GM23338 (cell line): Measurements from ENCODE around the gene PLIN5. TPM values are rescaled to one million over a fixed set of nuclear protein-coding genes. Genes with fewer than 3 reads are reported as not detected.

Experiments used
- ATAC-seq: fragments of 200-7000 bp; cut with Tn5 transposase; 3 replicates; pipeline ENCODE4 v1.9.1; 2020
- DNase-seq: peaks from one replicate; pipeline ENCODE4 v3.0.0-alpha.2; 2015; ENCODE audit warnings: low spot score
- H2AFZ ChIP-seq: fragments of 200-600 bp; sonication (generic); 2 replicates; pipeline ENCODE4 v1.8.0; 2016; ENCODE audit warnings: antibody characterized with exemption, mild to moderate bottlenecking, moderate library complexity
- H3F3A ChIP-seq: fragments of 200-600 bp; sonication (generic); replicated peaks from 2 replicates; pipeline ENCODE4 v1.8.0; 2017; ENCODE audit warnings: antibody characterized with exemption, mixed run types, low read depth
- H3K27ac ChIP-seq: fragments of 200-600 bp; sonication (generic); 2 replicates; pipeline ENCODE4 v1.6.1; 2016; ENCODE audit warnings: low read depth
- H3K27me3 ChIP-seq: fragments of 200-600 bp; sonication (generic); 2 replicates; pipeline ENCODE4 v1.8.0; 2016; ENCODE audit warnings: mild to moderate bottlenecking, mixed run types, moderate library complexity; ENCODE audit not compliant: insufficient read depth
- H3K36me3 ChIP-seq: fragments of 200-600 bp; sonication (generic); 2 replicates; pipeline ENCODE4 v1.8.0; 2016; ENCODE audit warnings: mild to moderate bottlenecking; ENCODE audit not compliant: insufficient read depth
- H3K4me1 ChIP-seq: fragments of 200-600 bp; sonication (generic); 2 replicates; pipeline ENCODE4 v1.8.0; 2016; ENCODE audit warnings: mild to moderate bottlenecking, moderate library complexity; ENCODE audit not compliant: insufficient read depth
- H3K4me2 ChIP-seq: fragments of 200-600 bp; sonication (generic); 2 replicates; pipeline ENCODE4 v1.7.1; 2017; ENCODE audit warnings: mixed run types
- H3K4me3 ChIP-seq: fragments of 200-600 bp; sonication (generic); 2 replicates; pipeline ENCODE4 v1.6.1; 2016; ENCODE audit warnings: mixed run types
- H3K79me2 ChIP-seq: fragments of 200-600 bp; sonication (generic); replicated peaks from 2 replicates; pipeline ENCODE4 v1.8.0; 2017; ENCODE audit warnings: mild to moderate bottlenecking; ENCODE audit not compliant: insufficient read depth
- H3K9me2 ChIP-seq: fragments of 200-600 bp; sonication (generic); 2 replicates; pipeline ENCODE4 v1.8.0; 2017; ENCODE audit not compliant: insufficient read depth
- H4K20me1 ChIP-seq: fragments of 200-600 bp; sonication (generic); replicated peaks from 2 replicates; pipeline ENCODE4 v1.8.0; 2017; ENCODE audit warnings: mild to moderate bottlenecking; ENCODE audit not compliant: insufficient read depth
- H3K27ac Mint-ChIP-seq: 2 replicates; pipeline ENCODE4 v1.8.0; 2020; ENCODE audit warnings: inconsistent platforms, mild to moderate bottlenecking, moderate library complexity, mixed read lengths
- H3K27me3 Mint-ChIP-seq: 3 replicates; pipeline ENCODE4 v1.8.0; 2022; ENCODE audit warnings: low read depth, mild to moderate bottlenecking, moderate library complexity, mixed read lengths, inconsistent platforms; ENCODE audit not compliant: insufficient read depth, poor library complexity
- H3K36me3 Mint-ChIP-seq: 3 replicates; pipeline ENCODE4 v1.8.0; 2021; ENCODE audit warnings: low read depth, mild to moderate bottlenecking, inconsistent platforms, moderate library complexity, mixed read lengths
- H3K4me1 Mint-ChIP-seq: 3 replicates; pipeline ENCODE4 v1.8.0; 2020; ENCODE audit warnings: mild to moderate bottlenecking, inconsistent platforms, mixed read lengths
- H3K4me3 Mint-ChIP-seq: 3 replicates; pipeline ENCODE4 v1.8.0; 2021; ENCODE audit warnings: moderate library complexity, mild to moderate bottlenecking, inconsistent platforms, mixed read lengths
- H3K9me3 Mint-ChIP-seq: 3 replicates; pipeline ENCODE4 v1.8.0; 2020; ENCODE audit warnings: moderate library complexity, mild to moderate bottlenecking, inconsistent platforms, mixed read lengths
- CREB1 ChIP-seq: fragments of 250-450 bp; sonication (Bioruptor Pico); IDR thresholded peaks from 2 replicates; pipeline ENCODE4 v1.5.0; 2020; ENCODE audit warnings: low read depth, mild to moderate bottlenecking, moderate library complexity
- EZH2 ChIP-seq: fragments of 200-600 bp; sonication (generic); IDR thresholded peaks from one replicate; pipeline ENCODE4 v1.8.0; 2017; ENCODE audit warnings: antibody characterized with exemption, mild to moderate bottlenecking, low read depth; ENCODE audit not compliant: unreplicated experiment
- EZH2phosphoT487 ChIP-seq: fragments of 200-600 bp; sonication (generic); IDR thresholded peaks from one replicate; pipeline ENCODE4 v1.8.1; 2018; ENCODE audit warnings: antibody characterized with exemption; ENCODE audit not compliant: unreplicated experiment
- JUNB ChIP-seq: IDR thresholded peaks from one replicate; pipeline ENCODE4 v1.6.1; 2016; ENCODE audit warnings: antibody characterized with exemption; ENCODE audit not compliant: unreplicated experiment
- NANOG ChIP-seq: IDR thresholded peaks from 2 replicates; pipeline ENCODE4 v1.6.1; 2016; ENCODE audit warnings: antibody characterized with exemption, borderline replicate concordance
- POLR2AphosphoS5 ChIP-seq: IDR thresholded peaks from 2 replicates; pipeline ENCODE4 v1.6.1; 2016; ENCODE audit warnings: antibody characterized with exemption, low read depth
- STAT1 ChIP-seq: IDR thresholded peaks from one replicate; pipeline ENCODE4 v1.6.1; 2016; ENCODE audit warnings: antibody characterized with exemption; ENCODE audit not compliant: unreplicated experiment
- ZNF114 ChIP-seq: fragments of 250-450 bp; sonication (Bioruptor Pico); IDR thresholded peaks from 2 replicates; pipeline ENCODE4 v1.5.0; 2020; ENCODE audit warnings: mild to moderate bottlenecking, moderate library complexity
- ZNF331 ChIP-seq: fragments of 250-450 bp; sonication (Bioruptor Pico); IDR thresholded peaks from 2 replicates; pipeline ENCODE4 v1.5.0; 2020; ENCODE audit warnings: low read depth, mild to moderate bottlenecking, moderate library complexity
- polyA plus RNA-seq: library from polyadenylated mRNA; unstranded; fragments of >200 nt; fragmentation: Nextera tagmentation; extraction: Ambion mirVana; gene quantifications from 2 replicates; pipeline ENCODE4 v1.2.1, GENCODE V29; 2016
- total RNA-seq: library from RNA; depleted of rRNA; stranded (reverse); fragments of >200 nt; shearing (Covaris generic); gene quantifications from 2 replicates; pipeline ENCODE4 v1.2.3, GENCODE V29; 2014
- TF ChIP-seq, protein P1 (sequence below): IDR thresholded peaks from 2 replicates; pipeline ENCODE4 v1.6.1; 2016; ENCODE audit warnings: antibody characterized with exemption
- TF ChIP-seq, protein P2 (sequence below): fragments of 250-450 bp; sonication (Bioruptor Pico); IDR thresholded peaks from 2 replicates; pipeline ENCODE4 v1.5.0; 2020; ENCODE audit warnings: mild to moderate bottlenecking, moderate library complexity
- TF ChIP-seq, protein P3 (sequence below), 2 experiments: fragments of 200-600 bp in 1 of 2; sonication (generic) in 1 of 2; conservative IDR thresholded peaks; 2 replicates each; pipeline versions ENCODE4 v1.5.1 to v1.6.1; 2016 to 2017; ENCODE audit warnings: antibody characterized with exemption in 2 of 2, low read depth in 2 of 2, mild to moderate bottlenecking in 2 of 2, moderate library complexity in 1 of 2
- TF ChIP-seq, protein P4 (sequence below): IDR thresholded peaks from one replicate; pipeline ENCODE4 v1.6.1; 2018; ENCODE audit warnings: antibody characterized with exemption; ENCODE audit not compliant: unreplicated experiment

PLIN5 gene
- total and polyA plus RNA-seq, 2 experiments from 2014 or later = 1.9 to 3.5 TPM

DNA sequence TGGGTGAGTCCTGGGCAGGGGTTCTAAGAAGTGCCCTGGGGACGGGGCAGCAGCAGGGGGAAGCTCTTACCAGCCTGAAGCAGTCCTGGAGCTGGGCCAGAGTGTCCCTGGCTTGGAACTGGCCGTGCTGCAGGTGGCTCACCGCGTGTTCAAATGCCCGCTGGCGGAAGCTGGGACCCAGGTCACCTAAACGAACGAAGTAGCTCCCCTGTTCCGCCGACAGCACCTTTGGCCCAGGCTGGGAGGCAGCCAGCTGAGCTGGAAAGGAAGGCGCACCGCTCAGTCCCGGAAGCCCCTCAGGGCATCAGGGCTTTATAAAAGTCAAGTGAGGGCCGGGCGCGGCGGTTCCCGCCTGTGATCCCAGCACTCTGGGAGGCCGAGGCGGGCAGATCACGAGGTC is 26.3 kb downstream of the PLIN5 start:
- Mint-ChIP-seq H3K27me3 (peaks cover 29% of the 10 kb centered on the region), H3K9me3 (no peaks in the 10 kb centered on the region; the same call in 2 of the 3 replicates), H3K4me1 (no peaks in the 10 kb centered on the region), H3K36me3 (peaks cover 5% of the 10 kb centered on the region), H3K27ac (no peak overlapping the region), H3K4me3 (no peak overlapping the region)
- Histone ChIP-seq H3K79me2 (no peaks in the 10 kb centered on the region), H4K20me1 (no peaks in the 10 kb centered on the region; the same call in none of the 2 replicates), H3K36me3 (no peaks in the 10 kb centered on the region), H3K4me3 (no peak overlapping the region), H3F3A (no peaks in the 10 kb centered on the region), H2AFZ (no peak overlapping the region), H3K9me2 (no peaks in the 10 kb centered on the region), H3K27me3 (peaks cover 28% of the 10 kb centered on the region; the same call in 1 of the 2 replicates), H3K4me2 (no peak overlapping the region), H3K4me1 (no peaks in the 10 kb centered on the region), H3K27ac (no peak overlapping the region)
- TF ChIP-seq, protein P1, sequence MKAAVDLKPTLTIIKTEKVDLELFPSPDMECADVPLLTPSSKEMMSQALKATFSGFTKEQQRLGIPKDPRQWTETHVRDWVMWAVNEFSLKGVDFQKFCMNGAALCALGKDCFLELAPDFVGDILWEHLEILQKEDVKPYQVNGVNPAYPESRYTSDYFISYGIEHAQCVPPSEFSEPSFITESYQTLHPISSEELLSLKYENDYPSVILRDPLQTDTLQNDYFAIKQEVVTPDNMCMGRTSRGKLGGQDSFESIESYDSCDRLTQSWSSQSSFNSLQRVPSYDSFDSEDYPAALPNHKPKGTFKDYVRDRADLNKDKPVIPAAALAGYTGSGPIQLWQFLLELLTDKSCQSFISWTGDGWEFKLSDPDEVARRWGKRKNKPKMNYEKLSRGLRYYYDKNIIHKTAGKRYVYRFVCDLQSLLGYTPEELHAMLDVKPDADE = no peak
- no peak for TF ChIP-seq EZH2phosphoT487
- TF ChIP-seq, protein P2, sequence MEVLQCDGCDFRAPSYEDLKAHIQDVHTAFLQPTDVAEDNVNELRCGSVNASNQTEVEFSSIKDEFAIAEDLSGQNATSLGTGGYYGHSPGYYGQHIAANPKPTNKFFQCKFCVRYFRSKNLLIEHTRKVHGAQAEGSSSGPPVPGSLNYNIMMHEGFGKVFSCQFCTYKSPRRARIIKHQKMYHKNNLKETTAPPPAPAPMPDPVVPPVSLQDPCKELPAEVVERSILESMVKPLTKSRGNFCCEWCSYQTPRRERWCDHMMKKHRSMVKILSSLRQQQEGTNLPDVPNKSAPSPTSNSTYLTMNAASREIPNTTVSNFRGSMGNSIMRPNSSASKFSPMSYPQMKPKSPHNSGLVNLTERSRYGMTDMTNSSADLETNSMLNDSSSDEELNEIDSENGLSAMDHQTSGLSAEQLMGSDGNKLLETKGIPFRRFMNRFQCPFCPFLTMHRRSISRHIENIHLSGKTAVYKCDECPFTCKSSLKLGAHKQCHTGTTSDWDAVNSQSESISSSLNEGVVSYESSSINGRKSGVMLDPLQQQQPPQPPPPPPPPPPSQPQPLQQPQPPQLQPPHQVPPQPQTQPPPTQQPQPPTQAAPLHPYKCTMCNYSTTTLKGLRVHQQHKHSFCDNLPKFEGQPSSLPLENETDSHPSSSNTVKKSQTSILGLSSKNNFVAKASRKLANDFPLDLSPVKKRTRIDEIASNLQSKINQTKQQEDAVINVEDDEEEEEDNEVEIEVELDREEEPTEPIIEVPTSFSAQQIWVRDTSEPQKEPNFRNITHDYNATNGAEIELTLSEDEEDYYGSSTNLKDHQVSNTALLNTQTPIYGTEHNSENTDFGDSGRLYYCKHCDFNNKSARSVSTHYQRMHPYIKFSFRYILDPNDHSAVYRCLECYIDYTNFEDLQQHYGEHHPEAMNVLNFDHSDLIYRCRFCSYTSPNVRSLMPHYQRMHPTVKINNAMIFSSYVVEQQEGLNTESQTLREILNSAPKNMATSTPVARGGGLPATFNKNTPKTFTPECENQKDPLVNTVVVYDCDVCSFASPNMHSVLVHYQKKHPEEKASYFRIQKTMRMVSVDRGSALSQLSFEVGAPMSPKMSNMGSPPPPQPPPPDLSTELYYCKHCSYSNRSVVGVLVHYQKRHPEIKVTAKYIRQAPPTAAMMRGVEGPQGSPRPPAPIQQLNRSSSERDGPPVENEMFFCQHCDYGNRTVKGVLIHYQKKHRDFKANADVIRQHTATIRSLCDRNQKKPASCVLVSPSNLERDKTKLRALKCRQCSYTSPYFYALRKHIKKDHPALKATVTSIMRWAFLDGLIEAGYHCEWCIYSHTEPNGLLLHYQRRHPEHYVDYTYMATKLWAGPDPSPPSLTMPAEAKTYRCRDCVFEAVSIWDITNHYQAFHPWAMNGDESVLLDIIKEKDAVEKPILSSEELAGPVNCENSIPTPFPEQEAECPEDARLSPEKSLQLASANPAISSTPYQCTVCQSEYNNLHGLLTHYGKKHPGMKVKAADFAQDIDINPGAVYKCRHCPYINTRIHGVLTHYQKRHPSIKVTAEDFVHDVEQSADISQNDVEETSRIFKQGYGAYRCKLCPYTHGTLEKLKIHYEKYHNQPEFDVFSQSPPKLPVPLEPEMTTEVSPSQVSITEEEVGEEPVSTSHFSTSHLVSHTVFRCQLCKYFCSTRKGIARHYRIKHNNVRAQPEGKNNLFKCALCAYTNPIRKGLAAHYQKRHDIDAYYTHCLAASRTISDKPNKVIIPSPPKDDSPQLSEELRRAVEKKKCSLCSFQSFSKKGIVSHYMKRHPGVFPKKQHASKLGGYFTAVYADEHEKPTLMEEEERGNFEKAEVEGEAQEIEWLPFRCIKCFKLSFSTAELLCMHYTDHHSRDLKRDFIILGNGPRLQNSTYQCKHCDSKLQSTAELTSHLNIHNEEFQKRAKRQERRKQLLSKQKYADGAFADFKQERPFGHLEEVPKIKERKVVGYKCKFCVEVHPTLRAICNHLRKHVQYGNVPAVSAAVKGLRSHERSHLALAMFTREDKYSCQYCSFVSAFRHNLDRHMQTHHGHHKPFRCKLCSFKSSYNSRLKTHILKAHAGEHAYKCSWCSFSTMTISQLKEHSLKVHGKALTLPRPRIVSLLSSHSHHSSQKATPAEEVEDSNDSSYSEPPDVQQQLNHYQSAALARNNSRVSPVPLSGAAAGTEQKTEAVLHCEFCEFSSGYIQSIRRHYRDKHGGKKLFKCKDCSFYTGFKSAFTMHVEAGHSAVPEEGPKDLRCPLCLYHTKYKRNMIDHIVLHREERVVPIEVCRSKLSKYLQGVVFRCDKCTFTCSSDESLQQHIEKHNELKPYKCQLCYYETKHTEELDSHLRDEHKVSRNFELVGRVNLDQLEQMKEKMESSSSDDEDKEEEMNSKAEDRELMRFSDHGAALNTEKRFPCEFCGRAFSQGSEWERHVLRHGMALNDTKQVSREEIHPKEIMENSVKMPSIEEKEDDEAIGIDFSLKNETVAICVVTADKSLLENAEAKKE (CRISPR knock-in tag) = no peak
- no peak for TF ChIP-seq JUNB
- no peak for TF ChIP-seq STAT1
- TF ChIP-seq, protein P3, sequence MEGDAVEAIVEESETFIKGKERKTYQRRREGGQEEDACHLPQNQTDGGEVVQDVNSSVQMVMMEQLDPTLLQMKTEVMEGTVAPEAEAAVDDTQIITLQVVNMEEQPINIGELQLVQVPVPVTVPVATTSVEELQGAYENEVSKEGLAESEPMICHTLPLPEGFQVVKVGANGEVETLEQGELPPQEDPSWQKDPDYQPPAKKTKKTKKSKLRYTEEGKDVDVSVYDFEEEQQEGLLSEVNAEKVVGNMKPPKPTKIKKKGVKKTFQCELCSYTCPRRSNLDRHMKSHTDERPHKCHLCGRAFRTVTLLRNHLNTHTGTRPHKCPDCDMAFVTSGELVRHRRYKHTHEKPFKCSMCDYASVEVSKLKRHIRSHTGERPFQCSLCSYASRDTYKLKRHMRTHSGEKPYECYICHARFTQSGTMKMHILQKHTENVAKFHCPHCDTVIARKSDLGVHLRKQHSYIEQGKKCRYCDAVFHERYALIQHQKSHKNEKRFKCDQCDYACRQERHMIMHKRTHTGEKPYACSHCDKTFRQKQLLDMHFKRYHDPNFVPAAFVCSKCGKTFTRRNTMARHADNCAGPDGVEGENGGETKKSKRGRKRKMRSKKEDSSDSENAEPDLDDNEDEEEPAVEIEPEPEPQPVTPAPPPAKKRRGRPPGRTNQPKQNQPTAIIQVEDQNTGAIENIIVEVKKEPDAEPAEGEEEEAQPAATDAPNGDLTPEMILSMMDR (conservative IDR thresholded peaks at IDR 0.05; ENCODE audit: low read depth in 2 of 2) = no peak
- no peak for TF ChIP-seq NANOG
- no peak for TF ChIP-seq ZNF114 (CRISPR knock-in tag)
- no peak for TF ChIP-seq CREB1 (CRISPR knock-in tag)
- TF ChIP-seq ZNF331 (CRISPR knock-in tag) = no peak
- TF ChIP-seq, protein P4, sequence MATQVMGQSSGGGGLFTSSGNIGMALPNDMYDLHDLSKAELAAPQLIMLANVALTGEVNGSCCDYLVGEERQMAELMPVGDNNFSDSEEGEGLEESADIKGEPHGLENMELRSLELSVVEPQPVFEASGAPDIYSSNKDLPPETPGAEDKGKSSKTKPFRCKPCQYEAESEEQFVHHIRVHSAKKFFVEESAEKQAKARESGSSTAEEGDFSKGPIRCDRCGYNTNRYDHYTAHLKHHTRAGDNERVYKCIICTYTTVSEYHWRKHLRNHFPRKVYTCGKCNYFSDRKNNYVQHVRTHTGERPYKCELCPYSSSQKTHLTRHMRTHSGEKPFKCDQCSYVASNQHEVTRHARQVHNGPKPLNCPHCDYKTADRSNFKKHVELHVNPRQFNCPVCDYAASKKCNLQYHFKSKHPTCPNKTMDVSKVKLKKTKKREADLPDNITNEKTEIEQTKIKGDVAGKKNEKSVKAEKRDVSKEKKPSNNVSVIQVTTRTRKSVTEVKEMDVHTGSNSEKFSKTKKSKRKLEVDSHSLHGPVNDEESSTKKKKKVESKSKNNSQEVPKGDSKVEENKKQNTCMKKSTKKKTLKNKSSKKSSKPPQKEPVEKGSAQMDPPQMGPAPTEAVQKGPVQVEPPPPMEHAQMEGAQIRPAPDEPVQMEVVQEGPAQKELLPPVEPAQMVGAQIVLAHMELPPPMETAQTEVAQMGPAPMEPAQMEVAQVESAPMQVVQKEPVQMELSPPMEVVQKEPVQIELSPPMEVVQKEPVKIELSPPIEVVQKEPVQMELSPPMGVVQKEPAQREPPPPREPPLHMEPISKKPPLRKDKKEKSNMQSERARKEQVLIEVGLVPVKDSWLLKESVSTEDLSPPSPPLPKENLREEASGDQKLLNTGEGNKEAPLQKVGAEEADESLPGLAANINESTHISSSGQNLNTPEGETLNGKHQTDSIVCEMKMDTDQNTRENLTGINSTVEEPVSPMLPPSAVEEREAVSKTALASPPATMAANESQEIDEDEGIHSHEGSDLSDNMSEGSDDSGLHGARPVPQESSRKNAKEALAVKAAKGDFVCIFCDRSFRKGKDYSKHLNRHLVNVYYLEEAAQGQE = no peak
- TF ChIP-seq EZH2 = no peak
- no peak for TF ChIP-seq POLR2AphosphoS5
- DNase-seq = no peak
- ATAC-seq = no peak
